Right lobe of liver (tissue), 6 donors: ENCODE measurements around the gene OR8B2. TPM values are rescaled to one million over a fixed set of nuclear protein-coding genes. Genes with fewer than 3 reads are reported as not detected.

Experiments
- ATAC-seq, 4 donors: fragments of 200-7000 bp; cut with Tn5 transposase; one replicate each; pipeline ENCODE4 v1.9.1; 2020; ENCODE audit warnings: mild to moderate bottlenecking in 4 of 4, moderate library complexity in 4 of 4
- DNase-seq, 3 donors: peaks; one replicate each; pipeline ENCODE4 v3.0.0-alpha.2; 2020
- H3K27ac ChIP-seq, 3 donors: fragments of 200-600 bp; one replicate each; pipeline ENCODE4 v1.8.0; 2022
- H3K27me3 ChIP-seq, 2 donors: fragments of 200-600 bp; one replicate each; pipeline ENCODE4 v1.8.0; 2022
- H3K36me3 ChIP-seq, 4 donors: fragments of 200-600 bp; sonication (generic) in 1 of 4; one replicate each; pipeline versions ENCODE4 v1.5.1 to v1.8.0; 2017 to 2022; ENCODE audit warnings: control low read depth in 1 of 4
- H3K4me1 ChIP-seq, 4 donors: fragments of 200-600 bp; sonication (generic) in 1 of 4; one replicate each; pipeline versions ENCODE4 v1.5.1 to v1.8.0; 2017 to 2022; ENCODE audit warnings: control low read depth in 1 of 4
- H3K4me3 ChIP-seq, 3 donors: fragments of 200-600 bp; one replicate each; pipeline ENCODE4 v1.8.0; 2022
- H3K9me3 ChIP-seq, 4 donors: fragments of 200-600 bp; sonication (generic) in 1 of 4; one replicate each; pipeline versions ENCODE4 v1.5.1 to v1.8.0; 2017 to 2022; ENCODE audit warnings: control low read depth in 1 of 4
- CTCF ChIP-seq, 4 donors: fragments of 200-600 bp in 3 of 4; fragments of 450-650 bp in 1 of 4; IDR thresholded peaks; one replicate each; pipeline versions ENCODE4 v1.5.1 to v1.8.0; 2016 to 2022; ENCODE audit warnings: antibody characterized with exemption in 4 of 4, mild to moderate bottlenecking in 2 of 4
- POLR2A ChIP-seq: fragments of 450-650 bp; IDR thresholded peaks from one replicate; pipeline ENCODE4 v1.6.1; 2017; ENCODE audit warnings: antibody characterized with exemption, mild to moderate bottlenecking
- WGBS: methylation state at CpG from one replicate; pipeline ENCODE4 v1.1.6; 2018; ENCODE audit warnings: low coverage, low lambda C conversion rate; ENCODE audit not compliant: insufficient coverage; ENCODE audit errors: missing lambda C conversion rate; 5-methylcytosine and 5-hydroxymethylcytosine counted together
- intact Hi-C, 2 donors: fragments of 100-400 bp; cut with DNase I; formaldehyde crosslinking; loops; one replicate each; pipeline versions ENCODE4 v1.11.2 to v1.14.1; 2022
- long read RNA-seq: library from polyadenylated mRNA; unstranded; transcript quantifications from one replicate; pipeline ENCODE4 v2.0.0, GENCODE V29; 2019
- total RNA-seq, 6 experiments: library from RNA; depleted of rRNA in 2 of 6; stranded (reverse); fragments of >200 nt in 2 of 6; fragmentation: NEBNext Ultra II Directional in 3 of 6; extraction: Animal tissue kit (Norgen Biotek cat#: 25700) in 3 of 6; gene quantifications; one replicate each; pipeline versions ENCODE4 v1.1.0 to v1.2.4, GENCODE V29; 2016 to 2023
- donor health status: DM: no; HTN: yes; CAD: no.
- donor health status: DM: no; HTN: no; CAD: no.
- donor health status: DM: no; HTN: no; CAD: no.
- donor health status: DM: no; HTN: yes; CAD: no.
- donor health status: DM: no; HTN: yes; CAD: no.

Gene OR8B2
- not detected for total RNA-seq
- long read RNA-seq = 0 reads

- 55% methylated on average over 2 of the region's 2 CpGs for WGBS
- DNase-seq (no peak), ATAC-seq (no peak)
- H3K9me3 ChIP-seq = no peaks in the 10 kb centered on the region
- TF ChIP-seq CTCF (IDR thresholded peaks at IDR 0.05) = no peak
- TF ChIP-seq POLR2A = no peak
- no peaks in the 10 kb centered on the region for H3K27me3 ChIP-seq
- no peaks in the 10 kb centered on the region for H3K36me3 ChIP-seq
- no peaks in the 10 kb centered on the region for H3K4me1 ChIP-seq
- intact Hi-C loops = no loop called here
- H3K27ac ChIP-seq = no peak within 1 kb of the TSS
- H3K4me3 ChIP-seq = no peak within 1 kb of the TSS
These were observed at the start of gene OR8B2 for GRCh38 chr11:124384399-124384798. TSS of gene OR8B2 (minus strand) at chr11:124384499. CDS start at chr11:124383343, 1,156 bp downstream.

GRCh38 chr11:124429599-124429998, 45.3 kb upstream of the OR8B2 start:
- Histone ChIP-seq H3K27me3 (no peaks in the 10 kb centered on the region), H3K36me3 (no peaks in the 10 kb centered on the region), H3K4me3 (no peak overlapping the region), H3K9me3 (no peaks in the 10 kb centered on the region), H3K27ac (no peak overlapping the region), H3K4me1 (no peaks in the 10 kb centered on the region)
- ATAC-seq (no peak), DNase-seq (no peak)
- intact Hi-C loops = loop anchor here in 1 of 2 donors (10.0 kb wide), 1 partner anchor 165 kb away; no protein-coding TSS in a partner anchor
- WGBS = 50% methylated on average over 2 of the region's 2 CpGs
- TF ChIP-seq POLR2A = no peak

GRCh38 chr11:124424384-124424921, 40.2 kb upstream of the OR8B2 start, which contains the start of gene OR8B4:
TSS of gene OR8B4 (minus strand) at chr11:124424871. CDS start at chr11:124424871, 0 bp downstream.
- Histone ChIP-seq H3K27ac (no peak within 1 kb of the TSS), H3K9me3 (no peaks in the 10 kb centered on the region), H3K4me3 (no peak within 1 kb of the TSS), H3K27me3 (no peaks in the 10 kb centered on the region), H3K36me3 (no peaks in the 10 kb centered on the region), H3K4me1 (no peaks in the 10 kb centered on the region)
- no peak for DNase-seq
- intact Hi-C loops = loop anchor here in 1 of 2 donors (10.0 kb wide), 1 partner anchor 170 kb away; no protein-coding TSS in a partner anchor
- TF ChIP-seq CTCF (IDR thresholded peaks at IDR 0.05) = no peak
- no peak for TF ChIP-seq POLR2A
- ATAC-seq = no peak
- 53% methylated on average over 2 of the region's 2 CpGs for WGBS

GRCh38 chr11:124421043-124421442, 36.7 kb upstream of the OR8B2 start:
- Histone ChIP-seq H3K4me3 (no peak overlapping the region), H3K36me3 (no peaks in the 10 kb centered on the region), H3K27me3 (no peaks in the 10 kb centered on the region), H3K4me1 (no peaks in the 10 kb centered on the region), H3K9me3 (no peaks in the 10 kb centered on the region), H3K27ac (no peak overlapping the region)
- ATAC-seq (no peak), DNase-seq (no peak)
- 52% methylated on average over 4 of the region's 4 CpGs for WGBS
- intact Hi-C loops = loop anchor here in 1 of 2 donors (10.0 kb wide), 1 partner anchor 174 kb away; no protein-coding TSS in a partner anchor
- TF ChIP-seq POLR2A = no peak
- TF ChIP-seq CTCF (IDR thresholded peaks at IDR 0.05) = no peak

GRCh38 chr11:124415356-124415923, 31.1 kb upstream of the OR8B2 start:
- 13% methylated on average over 5 of the region's 5 CpGs for WGBS
- peak in 3 of 4 donors; percentile 45 to 65 (median 63) for ATAC-seq
- DNase-seq = no peak
- Histone ChIP-seq H3K4me3 (no peak overlapping the region), H3K9me3 (no peaks in the 10 kb centered on the region), H3K36me3 (no peaks in the 10 kb centered on the region), H3K4me1 (no peaks in the 10 kb centered on the region), H3K27ac (no peak overlapping the region), H3K27me3 (no peaks in the 10 kb centered on the region)
- intact Hi-C loops = loop anchor here in 1 of 2 donors (10.0 kb wide), 1 partner anchor 169 kb away; no protein-coding TSS in a partner anchor
- TF ChIP-seq POLR2A (no peak), CTCF (IDR thresholded peaks at IDR 0.05) (peak; percentile 39 to 69 (median 60))
